H1 (cell line): ENCODE results near the gene PTP4A1. TPM values are rescaled to one million over a fixed set of nuclear protein-coding genes. Genes with fewer than 3 reads are reported as not detected.

Experiments
- BCL11A ChIP-seq, 2 experiments: IDR thresholded peaks; one replicate each; pipeline ENCODE4 v1.6.1; 2011; ENCODE audit warnings: low read depth in 2 of 2, low read length in 2 of 2, mild to moderate bottlenecking in 2 of 2
- CEBPB ChIP-seq: IDR thresholded peaks from 2 replicates; pipeline ENCODE4 v1.6.1; 2012; ENCODE audit warnings: low read depth, low read length
- CREB1 ChIP-seq: IDR thresholded peaks from 2 replicates; pipeline ENCODE4 v1.6.1; 2012; ENCODE audit warnings: inconsistent platforms
- EP300 ChIP-seq, 2 experiments: IDR thresholded peaks; 1 replicate in 1 of 2; 2 replicates in 1 of 2; pipeline ENCODE4 v1.6.1; 2011 to 2012; ENCODE audit warnings: low read depth in 2 of 2, low read length in 2 of 2, mild to moderate bottlenecking in 2 of 2, borderline replicate concordance in 1 of 2, inconsistent platforms in 1 of 2, moderate library complexity in 1 of 2
- FOSL1 ChIP-seq: IDR thresholded peaks from 2 replicates; pipeline ENCODE4 v1.6.1; 2011; ENCODE audit warnings: mild to moderate bottlenecking, low read depth, low read length, moderate library complexity; ENCODE audit not compliant: insufficient read depth
- GTF2F1 ChIP-seq: IDR thresholded peaks from 2 replicates; pipeline ENCODE4 v1.6.1; 2012; ENCODE audit warnings: low read depth, low read length, improper control_type of control experiment, borderline replicate concordance
- KDM4A ChIP-seq: IDR thresholded peaks from one replicate; pipeline ENCODE4 v1.7.1; 2012; ENCODE audit warnings: low read depth, mild to moderate bottlenecking, moderate library complexity, low read length, inconsistent platforms; ENCODE audit not compliant: severe bottlenecking
- MAFK ChIP-seq: IDR thresholded peaks from 2 replicates; pipeline ENCODE4 v1.6.1; 2012; ENCODE audit warnings: low read depth, mild to moderate bottlenecking, improper control_type of control experiment, low read length
- NANOG ChIP-seq: IDR thresholded peaks from 2 replicates; pipeline ENCODE4 v1.6.1; 2011; ENCODE audit warnings: low read length, low read depth, mild to moderate bottlenecking, inconsistent platforms; ENCODE audit not compliant: insufficient read depth, poor library complexity, severe bottlenecking
- PHF8 ChIP-seq: fragments of 200-600 bp; sonication (generic); conservative IDR thresholded peaks from 2 replicates; pipeline ENCODE4 v1.7.1; 2012; ENCODE audit warnings: low read depth, mild to moderate bottlenecking, inconsistent platforms, low read length, moderate library complexity
- POLR2A ChIP-seq, 2 experiments: IDR thresholded peaks; 1 replicate in 1 of 2; 2 replicates in 1 of 2; pipeline ENCODE4 v1.6.1; 2011; ENCODE audit warnings: low read depth in 2 of 2, low read length in 2 of 2, mild to moderate bottlenecking in 2 of 2; ENCODE audit errors: control extremely low read depth in 1 of 2
- RBBP5 ChIP-seq: IDR thresholded peaks from 2 replicates; pipeline ENCODE4 v1.7.1; 2012; ENCODE audit warnings: low read depth, mild to moderate bottlenecking, inconsistent platforms, low read length, moderate library complexity, borderline replicate concordance
- RNF2 ChIP-seq: fragments of 200-900, 300-1000 bp; sonication (generic); IDR thresholded peaks from 2 replicates; pipeline ENCODE4 v1.7.1; 2016; ENCODE audit warnings: borderline replicate concordance, low read depth, mild to moderate bottlenecking, antibody characterized with exemption, low read length; ENCODE audit not compliant: poor library complexity, severe bottlenecking; ENCODE audit errors: missing control alignments
- SAP30 ChIP-seq: fragments of 300-600 bp; sonication (generic); IDR thresholded peaks from 2 replicates; pipeline ENCODE4 v1.7.1; 2012; ENCODE audit warnings: low read length, moderate library complexity, mild to moderate bottlenecking, inconsistent platforms; ENCODE audit not compliant: insufficient read depth, insufficient replicate concordance
- SUZ12 ChIP-seq: fragments of 200-600 bp; sonication (generic); IDR thresholded peaks from 2 replicates; pipeline ENCODE4 v1.6.1; 2012; ENCODE audit warnings: mild to moderate bottlenecking, inconsistent platforms, low read length, moderate library complexity, mixed read lengths
- TCF12 ChIP-seq: IDR thresholded peaks from 2 replicates; pipeline ENCODE4 v1.6.1; 2011; ENCODE audit warnings: low read depth, mild to moderate bottlenecking, low read length
- polyA plus RNA-seq, 7 experiments: library from polyadenylated mRNA; depleted of rRNA in 3 of 7; stranded (reverse) in 5 of 7; unstranded in 2 of 7; fragments of >200 nt in 5 of 7; fragments of 200-250 nt in 2 of 7; gene quantifications; 1 replicate in 5 of 7; 2 replicates in 1 of 7; 4 replicates in 1 of 7; pipeline versions ENCODE4 v1.2.1 to v1.2.3, GENCODE V29; 2011 to 2013; ENCODE audit warnings: missing spikeins in 2 of 7, mixed read lengths in 2 of 7
- total RNA-seq: library from RNA; stranded (reverse); fragmentation: NEBNext Ultra II Directional; extraction: Animal tissue kit (Norgen Biotek cat#: 25700); gene quantifications from 2 replicates; pipeline ENCODE4 v1.2.1, GENCODE V29; 2021
- TF ChIP-seq, protein P1 (sequence below): IDR thresholded peaks from 2 replicates; pipeline ENCODE4 v1.6.1; 2012; ENCODE audit warnings: inconsistent platforms

Gene PTP4A1
- total and polyA plus RNA-seq, 2 of the 8 experiments (the other 6 are each of a cell fraction or from before 2014, with no cell fraction given), result 21.1 to 76.3 TPM

GRCh38 chr6:63572044-63572746, at the start of gene PTP4A1, which contains the start of gene LOC128125822 (continued):
- peak; percentile 21 for TF ChIP-seq NANOG
- no peak for TF ChIP-seq MAFK
- TF ChIP-seq POLR2A (IDR thresholded peaks at IDR 0.05; ENCODE audit: control extremely low read depth in 1 of 2, low read depth in 2 of 2, low read length in 2 of 2), result peak; percentile 81 to 89
- TF ChIP-seq CREB1, result peak; percentile 93
- TF ChIP-seq SAP30, result peak; percentile 73
- TF ChIP-seq SUZ12, result no peak
- TF ChIP-seq FOSL1, result no peak
- TF ChIP-seq KDM4A, result peak; percentile 49
- TF ChIP-seq RBBP5, result peak; percentile 88
- no peak for TF ChIP-seq BCL11A (IDR thresholded peaks at IDR 0.05; ENCODE audit: low read depth in 2 of 2, low read length in 2 of 2)
- TF ChIP-seq PHF8, result peak; percentile 77
- TF ChIP-seq EP300 (IDR thresholded peaks at IDR 0.05; ENCODE audit: borderline replicate concordance in 1 of 2, low read depth in 2 of 2, low read length in 2 of 2), result peak in 1 of 2 experiments; percentile 82; a peak in 1 of 3 replicates
- TF ChIP-seq RNF2, result no peak
- no peak for TF ChIP-seq TCF12
- TF ChIP-seq GTF2F1, result peak; percentile 80; the same call in 1 of the 2 replicates
- 0 out of 2 replicates have a peak, but pooled peaks have one; percentile 22 for TF ChIP-seq CEBPB
- TF ChIP-seq, protein P1, sequence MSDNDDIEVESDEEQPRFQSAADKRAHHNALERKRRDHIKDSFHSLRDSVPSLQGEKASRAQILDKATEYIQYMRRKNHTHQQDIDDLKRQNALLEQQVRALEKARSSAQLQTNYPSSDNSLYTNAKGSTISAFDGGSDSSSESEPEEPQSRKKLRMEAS, result peak; percentile 78
